OCI-LY7 (cell line): ENCODE measurements around the gene LTA4H.

Experiments
- CTCF ChIP-seq: fragments of 200-600 bp; sonication (generic); conservative IDR thresholded peaks from 2 replicates; pipeline ENCODE4 v1.5.1; 2014; ENCODE audit warnings: mild to moderate bottlenecking, antibody characterized with exemption, low read length, moderate library complexity, mixed read lengths
- EZH2phosphoT487 ChIP-seq: fragments of 200-600 bp; sonication (generic); IDR thresholded peaks from 2 replicates; pipeline ENCODE4 v1.6.1; 2018; ENCODE audit warnings: low read depth, borderline replicate concordance, mild to moderate bottlenecking, mixed run types, antibody characterized with exemption, low read length, moderate library complexity, mixed read lengths

- TF ChIP-seq CTCF (no peak), EZH2phosphoT487 (no peak)
Observed at GRCh38 chr12:96044943-96045290, 9.5 kb upstream of the LTA4H start.
